ENCODE measurements around the gene EXOSC7. TPM values are rescaled to one million over a fixed set of nuclear protein-coding genes. Genes with fewer than 3 reads are reported as not detected.

EXOSC7 gene
- total and polyA plus RNA-seq, 4 experiments from 2014 or later: 44.6 to 66.9 (median 47.3) TPM

- Histone ChIP-seq H3K36me3 (ENCODE audit: insufficient read depth, low read length) (no peaks in the 10 kb centered on the region), H3K4me3 (ENCODE audit: low read length in 2 of 2) (no peak overlapping the region), H3K27me3 (ENCODE audit: insufficient read depth, low read length) (no peaks in the 10 kb centered on the region), H3K27ac (ENCODE audit: low read depth, low read length) (no peak overlapping the region), H3K9me3 (ENCODE audit: control insufficient read depth in 1 of 2, low read length in 2 of 2) (no peaks in the 10 kb centered on the region), H3K4me1 (ENCODE audit: insufficient read depth, low read length) (peaks cover 18% of the 10 kb centered on the region)
- Mint-ChIP-seq H3K9me3 (peaks cover 0 to 2% (median 0%) of the 10 kb centered on the region in 8 donors), H3K27ac (peak overlapping the region in 5 of 7 donors; percentile 5 to 77 (median 33)), H3K27me3 (peaks cover 9 to 47% of the 10 kb centered on the region in 2 donors), H3K4me3 (peak overlapping the region; percentile 70 to 89 (median 82)), H3K36me3 (no peaks in the 10 kb centered on the region), H3K4me1 (peaks cover 21 to 48% (median 31%) of the 10 kb centered on the region in 4 donors)
- intact Hi-C loops (cut with micrococcal nuclease): loop anchor here (2.0 to 5.0 kb wide), 3 partner anchors 58 to 629 kb away; partner anchors contain the start of genes EXOSC7 and ZDHHC3
- ChIA-PET CTCF (ENCODE audit: partially characterized antibody) (interaction anchor here (0.8 to 20.4 kb wide), 31 partner anchors 8 to 630 kb away, joined by 3 to 688 read pairs (median 5); partner anchors contain the start of genes EXOSC7 and ZDHHC3), POLR2A (ENCODE audit: partially characterized antibody) (interaction anchor here (0.8 to 3.9 kb wide), 12 partner anchors 15 to 173 kb away, joined by 3 to 20 read pairs (median 6); partner anchors contain the start of genes EXOSC7 and ZDHHC3)
- DNase-seq: no peak
Measured at GRCh38 chr3:45035441-45036301, 59.6 kb downstream of the EXOSC7 start.

GRCh38 chr3:45037720-45038455, 61.8 kb downstream of the EXOSC7 start:
- H3K4me1 ChIP-seq (ENCODE audit: insufficient read depth, low read length): peaks cover 32% of the 10 kb centered on the region
- CTCF ChIA-PET (ENCODE audit: partially characterized antibody): interaction anchor here (0.7 to 20.4 kb wide), 44 partner anchors 8 to 956 kb away, joined by 3 to 688 read pairs (median 4); partner anchors contain the start of genes CLEC3B, EXOSC7 and ZDHHC3
- peaks cover 24 to 66% (median 43%) of the 10 kb centered on the region in 4 donors for H3K4me1 Mint-ChIP-seq

GRCh38 chr3:45041666-45042065, 65.6 kb downstream of the EXOSC7 start:
- no peak for DNase-seq
- CTCF ChIA-PET (ENCODE audit: partially characterized antibody): interaction anchor here (0.8 to 20.4 kb wide), 34 partner anchors 12 to 619 kb away, joined by 3 to 688 read pairs (median 6); partner anchors contain the start of gene TMEM158
- Histone ChIP-seq H3K4me3 (ENCODE audit: low read length in 2 of 2) (no peak overlapping the region), H3K27me3 (ENCODE audit: insufficient read depth, low read length) (no peaks in the 10 kb centered on the region), H3K27ac (ENCODE audit: low read depth, low read length) (no peak overlapping the region), H3K9me3 (ENCODE audit: control insufficient read depth in 1 of 2, low read length in 2 of 2) (no peaks in the 10 kb centered on the region), H3K36me3 (ENCODE audit: insufficient read depth, low read length) (no peaks in the 10 kb centered on the region), H3K4me1 (ENCODE audit: insufficient read depth, low read length) (peaks cover 19% of the 10 kb centered on the region)
- Mint-ChIP-seq H3K4me3 (no peak overlapping the region), H3K4me1 (peaks cover 9 to 29% (median 19%) of the 10 kb centered on the region in 4 donors), H3K27ac (peak overlapping the region in 1 of 7 donors; percentile 51), H3K27me3 (peaks cover 4 to 8% of the 10 kb centered on the region in 2 donors), H3K36me3 (no peaks in the 10 kb centered on the region), H3K9me3 (no peaks in the 10 kb centered on the region)
- intact Hi-C loops (cut with micrococcal nuclease): loop anchor here (5.0 kb wide), 1 partner anchor 66 kb away; no protein-coding TSS in a partner anchor
- POLR2A ChIA-PET (ENCODE audit: partially characterized antibody): interaction anchor here (0.5 to 3.9 kb wide), 6 partner anchors 64 to 1141 kb away, joined by 3 to 40 read pairs (median 4); partner anchors contain the start of genes EXOSC7 and ZDHHC3

More at GRCh38 chr3:45037720-45038455, 61.8 kb downstream of the EXOSC7 start:
- no peaks in the 10 kb centered on the region for H3K9me3 ChIP-seq (ENCODE audit: control insufficient read depth in 1 of 2, low read length in 2 of 2)
- intact Hi-C loops (cut with micrococcal nuclease): loop anchor here (1.0 to 5.0 kb wide), 7 partner anchors 61 to 627 kb away; partner anchors contain the start of genes EXOSC7, LARS2 and ZDHHC3
- H3K36me3 ChIP-seq (ENCODE audit: insufficient read depth, low read length): no peaks in the 10 kb centered on the region
- peak; percentile 88 to 93 (median 91) for DNase-seq
- POLR2A ChIA-PET (ENCODE audit: partially characterized antibody): interaction anchor here (0.6 to 2.5 kb wide), 5 partner anchors 32 to 173 kb away, joined by 3 to 20 read pairs (median 4); partner anchors contain the start of genes EXOSC7 and ZDHHC3
- H3K36me3 Mint-ChIP-seq: no peaks in the 10 kb centered on the region
- no peak overlapping the region for H3K27ac ChIP-seq (ENCODE audit: low read depth, low read length)
- peaks cover 0 to 2% (median 0%) of the 10 kb centered on the region in 8 donors for H3K9me3 Mint-ChIP-seq
- no peak overlapping the region for H3K4me3 ChIP-seq (ENCODE audit: low read length in 2 of 2)
- H3K27me3 Mint-ChIP-seq: peaks cover 10 to 34% of the 10 kb centered on the region in 2 donors
- peak overlapping the region in 6 of 8 donors; percentile 54 to 86 (median 78) for H3K4me3 Mint-ChIP-seq
- peak overlapping the region in 3 of 7 donors; percentile 51 to 78 (median 72) for H3K27ac Mint-ChIP-seq
- no peaks in the 10 kb centered on the region for H3K27me3 ChIP-seq (ENCODE audit: insufficient read depth, low read length)

GRCh38 chr3:45042162-45042561, 66.1 kb downstream of the EXOSC7 start:
- Mint-ChIP-seq H3K4me1 (peaks cover 7 to 29% (median 17%) of the 10 kb centered on the region in 4 donors), H3K36me3 (no peaks in the 10 kb centered on the region), H3K27ac (no peak overlapping the region), H3K4me3 (no peak overlapping the region), H3K27me3 (peaks cover 4 to 7% of the 10 kb centered on the region in 2 donors), H3K9me3 (no peaks in the 10 kb centered on the region)
- Histone ChIP-seq H3K9me3 (ENCODE audit: control insufficient read depth in 1 of 2, low read length in 2 of 2) (no peaks in the 10 kb centered on the region), H3K27me3 (ENCODE audit: insufficient read depth, low read length) (no peaks in the 10 kb centered on the region), H3K27ac (ENCODE audit: low read depth, low read length) (no peak overlapping the region), H3K4me3 (ENCODE audit: low read length in 2 of 2) (no peak overlapping the region), H3K4me1 (ENCODE audit: insufficient read depth, low read length) (peaks cover 19% of the 10 kb centered on the region), H3K36me3 (ENCODE audit: insufficient read depth, low read length) (no peaks in the 10 kb centered on the region)
- ChIA-PET POLR2A (ENCODE audit: partially characterized antibody) (interaction anchor here (1.2 to 3.9 kb wide), 4 partner anchors 64 to 171 kb away, joined by 3 to 40 read pairs (median 6); partner anchors contain the start of genes EXOSC7 and ZDHHC3), CTCF (ENCODE audit: partially characterized antibody) (interaction anchor here (1.0 to 20.4 kb wide), 23 partner anchors 12 to 618 kb away, joined by 3 to 688 read pairs (median 8); partner anchors contain the start of gene TMEM158)
- intact Hi-C loops (cut with micrococcal nuclease): loop anchor here (5.0 kb wide), 1 partner anchor 65 kb away; no protein-coding TSS in a partner anchor
- no peak for DNase-seq

- H3K27ac Mint-ChIP-seq: no peak overlapping the region
- no peaks in the 10 kb centered on the region for H3K36me3 Mint-ChIP-seq
- POLR2A ChIA-PET (ENCODE audit: partially characterized antibody): interaction anchor here (3.9 kb wide), 1 partner anchor 166 kb away, joined by 40 read pairs; no protein-coding TSS in a partner anchor
- H3K27me3 Mint-ChIP-seq: peaks cover 2 to 7% of the 10 kb centered on the region in 2 donors
- H3K27ac ChIP-seq (ENCODE audit: low read depth, low read length): no peak overlapping the region
- CTCF ChIA-PET (ENCODE audit: partially characterized antibody): interaction anchor here (1.1 to 20.4 kb wide), 4 partner anchors 10 to 797 kb away, joined by 3 to 688 read pairs (median 22); no protein-coding TSS in a partner anchor
- H3K9me3 ChIP-seq (ENCODE audit: control insufficient read depth in 1 of 2, low read length in 2 of 2): no peaks in the 10 kb centered on the region
- H3K4me3 ChIP-seq (ENCODE audit: low read length in 2 of 2): no peak overlapping the region
- no peak overlapping the region for H3K4me3 Mint-ChIP-seq
- DNase-seq: no peak
- intact Hi-C loops (cut with micrococcal nuclease): loop anchor here (5.0 kb wide), 1 partner anchor 63 kb away; no protein-coding TSS in a partner anchor
- peaks cover 5 to 23% (median 13%) of the 10 kb centered on the region in 4 donors for H3K4me1 Mint-ChIP-seq
- no peaks in the 10 kb centered on the region for H3K9me3 Mint-ChIP-seq
- H3K4me1 ChIP-seq (ENCODE audit: insufficient read depth, low read length): peaks cover 14% of the 10 kb centered on the region
- no peaks in the 10 kb centered on the region for H3K36me3 ChIP-seq (ENCODE audit: insufficient read depth, low read length)
- no peaks in the 10 kb centered on the region for H3K27me3 ChIP-seq (ENCODE audit: insufficient read depth, low read length)
Measured at GRCh38 chr3:45043728-45044299, 67.8 kb downstream of the EXOSC7 start.

GRCh38 chr3:45048244-45048643, 72.2 kb downstream of the EXOSC7 start:
- POLR2A ChIA-PET (ENCODE audit: partially characterized antibody): no interaction called here
- Mint-ChIP-seq H3K4me1 (no peaks in the 10 kb centered on the region), H3K27ac (no peak overlapping the region), H3K9me3 (no peaks in the 10 kb centered on the region), H3K36me3 (no peaks in the 10 kb centered on the region), H3K27me3 (peaks cover 7 to 12% of the 10 kb centered on the region in 2 donors), H3K4me3 (no peak overlapping the region)
- CTCF ChIA-PET (ENCODE audit: partially characterized antibody): interaction anchor here (1.1 to 20.4 kb wide), 3 partner anchors 11 to 161 kb away, joined by 3 to 688 read pairs (median 4); no protein-coding TSS in a partner anchor
- no peak for DNase-seq
- Histone ChIP-seq H3K4me3 (ENCODE audit: low read length in 2 of 2) (no peak overlapping the region), H3K4me1 (ENCODE audit: insufficient read depth, low read length) (no peaks in the 10 kb centered on the region), H3K9me3 (ENCODE audit: control insufficient read depth in 1 of 2, low read length in 2 of 2) (no peaks in the 10 kb centered on the region), H3K27me3 (ENCODE audit: insufficient read depth, low read length) (no peaks in the 10 kb centered on the region), H3K27ac (ENCODE audit: low read depth, low read length) (no peak overlapping the region), H3K36me3 (ENCODE audit: insufficient read depth, low read length) (no peaks in the 10 kb centered on the region)
- intact Hi-C loops (cut with micrococcal nuclease): no loop called here
